ENCODE measurements around the gene RPRD1A.

Gene RPRD1A

GRCh38 chr18:35953688-35954087, 113.7 kb downstream of the RPRD1A start:
- no peak overlapping the region for H3K4me2 ChIP-seq (ENCODE audit: low read depth, low read length, poor library complexity, severe bottlenecking)
- no peak overlapping the region for H3K4me3 ChIP-seq (ENCODE audit: insufficient read depth, low read length, poor library complexity, severe bottlenecking)
- H3K9me2 ChIP-seq (replicated peaks; ENCODE audit: insufficient read depth, low read length), result no peaks in the 10 kb centered on the region
- H3K9me3 ChIP-seq (ENCODE audit: insufficient read depth, low read length), result no peaks in the 10 kb centered on the region
- no peaks in the 10 kb centered on the region for H3K36me3 ChIP-seq (ENCODE audit: low read length)
- no peak overlapping the region for H3K9ac ChIP-seq (ENCODE audit: low read length)
- no peak overlapping the region for H3K27ac ChIP-seq (ENCODE audit: low read depth, low read length)
- TF ChIP-seq EZH2phosphoT487 (conservative IDR thresholded peaks at IDR 0.05; ENCODE audit: low read length) (no peak), CTCF (IDR thresholded peaks at IDR 0.05; ENCODE audit: insufficient read depth, low read length, poor library complexity, severe bottlenecking) (no peak)
- H4K20me1 ChIP-seq (ENCODE audit: low read depth, low read length), result no peaks in the 10 kb centered on the region
- H2AFZ ChIP-seq (ENCODE audit: low read depth, low read length, severe bottlenecking), result no peak overlapping the region
- no peaks in the 10 kb centered on the region for H3K79me2 ChIP-seq (ENCODE audit: insufficient read depth, low read length)
- no peaks in the 10 kb centered on the region for H3K27me3 ChIP-seq (ENCODE audit: low read length)
- H3F3A ChIP-seq (ENCODE audit: insufficient read depth), result no peaks in the 10 kb centered on the region

- Histone ChIP-seq H3K4me2 (ENCODE audit: low read depth, low read length, poor library complexity, severe bottlenecking) (no peak overlapping the region), H3K79me2 (ENCODE audit: insufficient read depth, low read length) (no peaks in the 10 kb centered on the region), H3K36me3 (ENCODE audit: low read length) (no peaks in the 10 kb centered on the region), H3K4me3 (ENCODE audit: insufficient read depth, low read length, poor library complexity, severe bottlenecking) (no peak overlapping the region), H3K9ac (ENCODE audit: low read length) (no peak overlapping the region), H3K27me3 (ENCODE audit: low read length) (no peaks in the 10 kb centered on the region), H4K20me1 (ENCODE audit: low read depth, low read length) (no peaks in the 10 kb centered on the region), H3K9me3 (ENCODE audit: insufficient read depth, low read length) (no peaks in the 10 kb centered on the region), H3K9me2 (replicated peaks; ENCODE audit: insufficient read depth, low read length) (no peaks in the 10 kb centered on the region), H3K27ac (ENCODE audit: low read depth, low read length) (no peak overlapping the region), H3F3A (ENCODE audit: insufficient read depth) (no peaks in the 10 kb centered on the region), H2AFZ (ENCODE audit: low read depth, low read length, severe bottlenecking) (no peak overlapping the region)
- no peak for TF ChIP-seq EZH2phosphoT487 (conservative IDR thresholded peaks at IDR 0.05; ENCODE audit: low read length)
- no peak for TF ChIP-seq CTCF (IDR thresholded peaks at IDR 0.05; ENCODE audit: insufficient read depth, low read length, poor library complexity, severe bottlenecking)
Measured at GRCh38 chr18:35950628-35950982, 116.8 kb downstream of the RPRD1A start.

- Histone ChIP-seq H3K79me2 (ENCODE audit: insufficient read depth, low read length) (no peaks in the 10 kb centered on the region), H3K9ac (ENCODE audit: low read length) (no peak overlapping the region), H4K20me1 (ENCODE audit: low read depth, low read length) (no peaks in the 10 kb centered on the region), H3K9me3 (ENCODE audit: insufficient read depth, low read length) (no peaks in the 10 kb centered on the region), H3K27me3 (ENCODE audit: low read length) (no peaks in the 10 kb centered on the region), H3F3A (ENCODE audit: insufficient read depth) (no peaks in the 10 kb centered on the region), H3K9me2 (replicated peaks; ENCODE audit: insufficient read depth, low read length) (no peaks in the 10 kb centered on the region), H3K27ac (ENCODE audit: low read depth, low read length) (no peak overlapping the region), H3K4me3 (ENCODE audit: insufficient read depth, low read length, poor library complexity, severe bottlenecking) (no peak overlapping the region), H3K4me2 (ENCODE audit: low read depth, low read length, poor library complexity, severe bottlenecking) (no peak overlapping the region), H2AFZ (ENCODE audit: low read depth, low read length, severe bottlenecking) (no peak overlapping the region), H3K36me3 (ENCODE audit: low read length) (no peaks in the 10 kb centered on the region)
- TF ChIP-seq CTCF (IDR thresholded peaks at IDR 0.05; ENCODE audit: insufficient read depth, low read length, poor library complexity, severe bottlenecking) (peak; percentile 96), EZH2phosphoT487 (conservative IDR thresholded peaks at IDR 0.05; ENCODE audit: low read length) (no peak)
Measured at GRCh38 chr18:35949903-35950627, 117.3 kb downstream of the RPRD1A start.
